ENCODE results near the gene CANT1.

DNA sequence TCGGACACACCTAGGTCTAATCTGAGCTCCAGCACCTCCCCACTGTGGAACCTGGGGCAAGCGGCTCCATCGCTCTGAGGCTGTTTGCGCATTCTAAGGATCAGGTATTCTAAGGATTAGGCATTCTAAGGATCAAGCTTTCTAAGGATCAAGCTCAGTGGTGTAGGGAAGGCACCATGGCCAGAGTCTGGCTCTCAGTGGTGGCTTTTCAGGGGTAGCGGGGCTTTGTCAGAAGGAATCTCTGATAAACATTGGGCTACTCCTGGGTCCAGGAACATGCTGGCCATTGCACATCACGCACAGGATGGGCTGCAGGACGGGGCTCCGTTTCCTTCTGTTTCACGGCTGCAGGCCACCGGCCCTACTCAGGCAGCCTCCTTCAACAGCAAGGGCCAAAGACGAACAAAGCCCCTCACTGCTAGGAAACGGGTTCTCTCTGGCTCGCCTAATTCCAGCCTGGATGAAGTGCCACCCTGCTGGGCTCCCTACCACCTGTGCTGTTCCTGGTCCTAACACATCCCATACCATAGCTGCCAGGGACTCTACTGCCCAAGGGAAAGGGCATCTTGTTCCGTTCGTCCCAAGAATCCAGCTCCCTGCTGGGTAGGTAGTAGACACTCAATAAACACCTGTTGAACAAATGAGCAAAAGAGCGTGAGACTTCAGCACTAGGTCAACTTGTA is 19.9 kb upstream of the CANT1 start:
- TF ChIP-seq, protein P1, sequence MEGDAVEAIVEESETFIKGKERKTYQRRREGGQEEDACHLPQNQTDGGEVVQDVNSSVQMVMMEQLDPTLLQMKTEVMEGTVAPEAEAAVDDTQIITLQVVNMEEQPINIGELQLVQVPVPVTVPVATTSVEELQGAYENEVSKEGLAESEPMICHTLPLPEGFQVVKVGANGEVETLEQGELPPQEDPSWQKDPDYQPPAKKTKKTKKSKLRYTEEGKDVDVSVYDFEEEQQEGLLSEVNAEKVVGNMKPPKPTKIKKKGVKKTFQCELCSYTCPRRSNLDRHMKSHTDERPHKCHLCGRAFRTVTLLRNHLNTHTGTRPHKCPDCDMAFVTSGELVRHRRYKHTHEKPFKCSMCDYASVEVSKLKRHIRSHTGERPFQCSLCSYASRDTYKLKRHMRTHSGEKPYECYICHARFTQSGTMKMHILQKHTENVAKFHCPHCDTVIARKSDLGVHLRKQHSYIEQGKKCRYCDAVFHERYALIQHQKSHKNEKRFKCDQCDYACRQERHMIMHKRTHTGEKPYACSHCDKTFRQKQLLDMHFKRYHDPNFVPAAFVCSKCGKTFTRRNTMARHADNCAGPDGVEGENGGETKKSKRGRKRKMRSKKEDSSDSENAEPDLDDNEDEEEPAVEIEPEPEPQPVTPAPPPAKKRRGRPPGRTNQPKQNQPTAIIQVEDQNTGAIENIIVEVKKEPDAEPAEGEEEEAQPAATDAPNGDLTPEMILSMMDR (IDR thresholded peaks at IDR 0.05; ENCODE audit: low read depth, low read length) = no peak
- no peak for TF ChIP-seq POLR2A (IDR thresholded peaks at IDR 0.05; ENCODE audit: extremely low read depth, insufficient read length)
- TF ChIP-seq, protein P2, sequence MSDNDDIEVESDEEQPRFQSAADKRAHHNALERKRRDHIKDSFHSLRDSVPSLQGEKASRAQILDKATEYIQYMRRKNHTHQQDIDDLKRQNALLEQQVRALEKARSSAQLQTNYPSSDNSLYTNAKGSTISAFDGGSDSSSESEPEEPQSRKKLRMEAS (IDR thresholded peaks at IDR 0.05; ENCODE audit: low read depth, low read length) = no peak

All from NB4 (cell line).